GM19351 (cell line): ENCODE data around the gene RSPO1.

Source experiments
- ATAC-seq: cut with Tn5 transposase; IDR thresholded peaks from one replicate; pipeline ENCODE4 v1.9.1; 2021; ENCODE audit warnings: mild to moderate bottlenecking, moderate library complexity; ENCODE audit not compliant: unreplicated experiment

RSPO1 gene

GRCh38 chr1:37574834-37575480 is 59.7 kb downstream of the RSPO1 start:
- ATAC-seq: no peak

GRCh38 chr1:37570528-37571334 is 64.0 kb downstream of the RSPO1 start:
- ATAC-seq: no peak

- no peak for ATAC-seq
These were observed 67.7 kb downstream of the RSPO1 start for GRCh38 chr1:37567023-37567422.

GRCh38 chr1:37564892-37565291 is 69.8 kb downstream of the RSPO1 start:
- ATAC-seq: no peak

GRCh38 chr1:37562984-37563383 is 71.7 kb downstream of the RSPO1 start:
- no peak for ATAC-seq
